Measurements from ENCODE around the gene RRH.

Gene RRH

GRCh38 chr4:109801895-109802319, 25.9 kb upstream of the RRH start, which contains the start of gene CFI:
CFI (minus strand) TSS chr4:109801999; CDS start chr4:109801971, 28 bp downstream.
- TF ChIP-seq, protein P1, sequence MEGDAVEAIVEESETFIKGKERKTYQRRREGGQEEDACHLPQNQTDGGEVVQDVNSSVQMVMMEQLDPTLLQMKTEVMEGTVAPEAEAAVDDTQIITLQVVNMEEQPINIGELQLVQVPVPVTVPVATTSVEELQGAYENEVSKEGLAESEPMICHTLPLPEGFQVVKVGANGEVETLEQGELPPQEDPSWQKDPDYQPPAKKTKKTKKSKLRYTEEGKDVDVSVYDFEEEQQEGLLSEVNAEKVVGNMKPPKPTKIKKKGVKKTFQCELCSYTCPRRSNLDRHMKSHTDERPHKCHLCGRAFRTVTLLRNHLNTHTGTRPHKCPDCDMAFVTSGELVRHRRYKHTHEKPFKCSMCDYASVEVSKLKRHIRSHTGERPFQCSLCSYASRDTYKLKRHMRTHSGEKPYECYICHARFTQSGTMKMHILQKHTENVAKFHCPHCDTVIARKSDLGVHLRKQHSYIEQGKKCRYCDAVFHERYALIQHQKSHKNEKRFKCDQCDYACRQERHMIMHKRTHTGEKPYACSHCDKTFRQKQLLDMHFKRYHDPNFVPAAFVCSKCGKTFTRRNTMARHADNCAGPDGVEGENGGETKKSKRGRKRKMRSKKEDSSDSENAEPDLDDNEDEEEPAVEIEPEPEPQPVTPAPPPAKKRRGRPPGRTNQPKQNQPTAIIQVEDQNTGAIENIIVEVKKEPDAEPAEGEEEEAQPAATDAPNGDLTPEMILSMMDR (conservative IDR thresholded peaks at IDR 0.05; ENCODE audit: low read depth, low read length) = no peak
- peak within 1 kb of the TSS; percentile 48 for H3K4me3 ChIP-seq (ENCODE audit: low read length)
- DNase-seq (ENCODE audit: low read depth) = peak; percentile 82

- peak; percentile 60 for DNase-seq (ENCODE audit: low read depth)
- H3K4me3 ChIP-seq (ENCODE audit: low read length) = no peak overlapping the region
- TF ChIP-seq, protein P1 (conservative IDR thresholded peaks at IDR 0.05; ENCODE audit: low read depth, low read length) = peak; percentile 52
These were observed 23.7 kb upstream of the RRH start for GRCh38 chr4:109803924-109804571.

- TF ChIP-seq, protein P1 (conservative IDR thresholded peaks at IDR 0.05; ENCODE audit: low read depth, low read length) = no peak
- H3K4me3 ChIP-seq (ENCODE audit: low read length) = no peak overlapping the region
- no peak for DNase-seq (ENCODE audit: low read depth)
These were observed 18.1 kb upstream of the RRH start for GRCh38 chr4:109809655-109810054.

GRCh38 chr4:109810552-109811387, 17.0 kb upstream of the RRH start:
- TF ChIP-seq, protein P1 (conservative IDR thresholded peaks at IDR 0.05; ENCODE audit: low read depth, low read length) = no peak
- DNase-seq (ENCODE audit: low read depth) = no peak
- H3K4me3 ChIP-seq (ENCODE audit: low read length) = no peak overlapping the region

DNA sequence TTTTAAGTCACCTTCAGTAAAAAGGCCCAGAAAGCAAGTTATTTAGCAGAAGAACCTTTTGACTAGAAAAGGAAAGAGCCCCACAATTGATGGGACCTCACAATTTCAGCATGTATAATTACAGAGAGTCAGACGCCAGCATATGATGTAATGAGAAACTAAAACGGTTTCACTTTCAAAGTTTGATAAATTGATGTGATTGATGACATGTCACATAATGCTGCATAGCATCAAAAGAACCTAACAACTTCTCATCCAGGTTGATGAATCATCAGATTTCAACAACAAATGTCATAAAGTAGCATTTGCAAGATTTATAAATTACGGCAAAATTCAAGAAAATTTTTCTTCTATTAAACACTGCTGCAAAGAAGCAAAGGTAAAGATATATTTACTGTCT, 16.1 kb upstream of the RRH start:
- TF ChIP-seq, protein P1 (conservative IDR thresholded peaks at IDR 0.05; ENCODE audit: low read depth, low read length) = no peak
- no peak for DNase-seq (ENCODE audit: low read depth)

GRCh38 chr4:109815151-109816081, 12.4 kb upstream of the RRH start, which contains the start of gene GAR1:
GAR1 (plus strand) TSS chr4:109815762; CDS start chr4:109816165, 403 bp downstream.
- TF ChIP-seq, protein P1 (conservative IDR thresholded peaks at IDR 0.05; ENCODE audit: low read depth, low read length) = no peak
- peak within 1 kb of the TSS; percentile 96 for H3K4me3 ChIP-seq (ENCODE audit: low read length)
- peak; percentile 89 for DNase-seq (ENCODE audit: low read depth)

More for the DNA sequence above, 16.1 kb upstream of the RRH start:
- H3K4me3 ChIP-seq (ENCODE audit: low read length) = no peak overlapping the region

Data from retinal pigment epithelial cell (primary cell).